Testis (tissue), 2 donors: ENCODE results near the gene GPR78.

ENCODE experiments used
- POLR2A ChIP-seq: fragments of 450-650 bp; IDR thresholded peaks from one replicate; pipeline ENCODE4 v1.6.1; 2017; ENCODE audit warnings: antibody characterized with exemption, mild to moderate bottlenecking, moderate library complexity
- TF ChIP-seq, protein P1 (sequence below), 3 experiments: fragments of 450-650 bp in 2 of 3; fragments of 200-600 bp in 1 of 3; sonication (generic) in 1 of 3; IDR thresholded peaks; one replicate each; pipeline ENCODE4 v1.5.1; 2016 to 2019; ENCODE audit warnings: antibody characterized with exemption in 3 of 3, mild to moderate bottlenecking in 2 of 3, moderate library complexity in 1 of 3

DNA sequence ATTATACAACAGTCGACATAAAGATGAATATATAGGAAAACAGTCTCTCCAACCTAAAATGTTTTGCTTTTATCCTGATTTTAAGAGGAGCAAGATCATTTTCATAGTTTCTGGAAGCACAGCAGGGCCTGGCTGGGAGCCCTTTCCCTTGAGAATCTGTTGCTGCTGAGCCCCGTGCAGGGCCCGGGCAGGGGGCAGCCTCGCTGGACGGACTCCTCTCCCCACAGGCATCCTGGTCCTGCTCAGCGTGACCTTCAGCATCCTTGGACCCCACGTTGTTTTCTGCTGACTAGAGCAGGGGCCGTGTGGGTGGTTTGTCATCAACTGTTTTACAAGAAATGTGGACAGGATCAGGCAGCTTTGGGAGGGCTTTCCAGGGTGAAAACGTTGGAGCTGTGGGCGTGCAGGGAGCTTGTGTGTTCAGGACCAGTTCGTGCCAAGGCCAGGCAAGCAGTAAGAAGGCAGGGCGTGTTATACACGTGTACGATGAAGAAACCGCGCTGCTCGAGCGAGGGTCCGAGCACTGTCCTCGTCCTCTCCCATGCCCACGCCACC, 37.4 kb downstream of the GPR78 start:
- TF ChIP-seq, protein P1, sequence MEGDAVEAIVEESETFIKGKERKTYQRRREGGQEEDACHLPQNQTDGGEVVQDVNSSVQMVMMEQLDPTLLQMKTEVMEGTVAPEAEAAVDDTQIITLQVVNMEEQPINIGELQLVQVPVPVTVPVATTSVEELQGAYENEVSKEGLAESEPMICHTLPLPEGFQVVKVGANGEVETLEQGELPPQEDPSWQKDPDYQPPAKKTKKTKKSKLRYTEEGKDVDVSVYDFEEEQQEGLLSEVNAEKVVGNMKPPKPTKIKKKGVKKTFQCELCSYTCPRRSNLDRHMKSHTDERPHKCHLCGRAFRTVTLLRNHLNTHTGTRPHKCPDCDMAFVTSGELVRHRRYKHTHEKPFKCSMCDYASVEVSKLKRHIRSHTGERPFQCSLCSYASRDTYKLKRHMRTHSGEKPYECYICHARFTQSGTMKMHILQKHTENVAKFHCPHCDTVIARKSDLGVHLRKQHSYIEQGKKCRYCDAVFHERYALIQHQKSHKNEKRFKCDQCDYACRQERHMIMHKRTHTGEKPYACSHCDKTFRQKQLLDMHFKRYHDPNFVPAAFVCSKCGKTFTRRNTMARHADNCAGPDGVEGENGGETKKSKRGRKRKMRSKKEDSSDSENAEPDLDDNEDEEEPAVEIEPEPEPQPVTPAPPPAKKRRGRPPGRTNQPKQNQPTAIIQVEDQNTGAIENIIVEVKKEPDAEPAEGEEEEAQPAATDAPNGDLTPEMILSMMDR (IDR thresholded peaks at IDR 0.05), result no peak
- no peak for TF ChIP-seq POLR2A
